A549 (cell line): ENCODE data around the gene SLC9A3.

Experiments used
- CHD2 ChIP-seq: fragments of 150-350 bp; IDR thresholded peaks from 2 replicates; pipeline ENCODE4 v1.6.1; 2014; ENCODE audit warnings: low read length; ENCODE audit not compliant: partially characterized antibody
- CHD4 ChIP-seq: fragments of 200-600 bp; sonication (generic); IDR thresholded peaks from 2 replicates; pipeline ENCODE4 v1.6.1; 2016; ENCODE audit warnings: antibody characterized with exemption, mild to moderate bottlenecking, borderline replicate concordance
- FOSL2 ChIP-seq, 2 experiments: fragments of 450-650 bp in 1 of 2; fragments of >200 bp in 1 of 2; sonication (Bioruptor Twin) in 1 of 2; formaldehyde crosslinking; IDR thresholded peaks; 2 replicates each; pipeline versions ENCODE4 v1.5.0 to v1.6.1; 2016 to 2020; ENCODE audit warnings: mild to moderate bottlenecking in 1 of 2, moderate library complexity in 1 of 2
- HOXB13 ChIP-seq: fragments of 250-450 bp; sonication (Bioruptor Pico); IDR thresholded peaks from 2 replicates; pipeline ENCODE4 v1.5.0; 2020; ENCODE audit warnings: low read depth, mild to moderate bottlenecking, moderate library complexity
- HOXB5 ChIP-seq: fragments of 250-450 bp; sonication (Bioruptor Pico); IDR thresholded peaks from 2 replicates; pipeline ENCODE4 v1.5.0; 2020; ENCODE audit warnings: mild to moderate bottlenecking, moderate library complexity
- MAZ ChIP-seq: fragments of 150-350 bp; IDR thresholded peaks from 2 replicates; pipeline ENCODE4 v1.6.1; 2014; ENCODE audit warnings: antibody characterized with exemption, low read depth, low read length, borderline replicate concordance
- NPAS2 ChIP-seq: fragments of 250-450 bp; sonication (Bioruptor Pico); IDR thresholded peaks from 2 replicates; pipeline ENCODE4 v1.8.0; 2022; ENCODE audit warnings: mild to moderate bottlenecking, moderate library complexity, borderline replicate concordance
- POLR2A ChIP-seq: IDR thresholded peaks from 2 replicates; pipeline ENCODE4 v1.6.1; 2012; ENCODE audit warnings: mild to moderate bottlenecking, low read length
- RCOR1 ChIP-seq: fragments of 150-350 bp; IDR thresholded peaks from 2 replicates; pipeline ENCODE4 v1.6.1; 2014; ENCODE audit warnings: antibody characterized with exemption, low read length, low read depth
- RFX5 ChIP-seq: fragments of 450-650 bp; IDR thresholded peaks from 2 replicates; pipeline ENCODE4 v1.7.1; 2014; ENCODE audit warnings: antibody characterized with exemption, mild to moderate bottlenecking, moderate library complexity
- ZFP36 ChIP-seq: fragments of 450-650 bp; IDR thresholded peaks from 2 replicates; pipeline ENCODE4 v1.6.1; 2014; ENCODE audit warnings: borderline replicate concordance; ENCODE audit not compliant: partially characterized antibody
- TF ChIP-seq, protein P1 (sequence below): fragments of >200 bp; sonication (Bioruptor Twin); formaldehyde crosslinking; IDR thresholded peaks from 3 replicates; pipeline ENCODE4 v1.5.1; 2016
- TF ChIP-seq, protein P2 (sequence below): fragments of 200-600 bp; sonication (generic); IDR thresholded peaks from 2 replicates; pipeline ENCODE4 v1.6.1; 2016; ENCODE audit warnings: antibody characterized with exemption, mild to moderate bottlenecking, moderate library complexity
- TF ChIP-seq, protein P3 (sequence below): fragments of 450-650 bp; IDR thresholded peaks from 2 replicates; pipeline ENCODE4 v1.6.1; 2014; ENCODE audit warnings: antibody characterized with exemption

DNA sequence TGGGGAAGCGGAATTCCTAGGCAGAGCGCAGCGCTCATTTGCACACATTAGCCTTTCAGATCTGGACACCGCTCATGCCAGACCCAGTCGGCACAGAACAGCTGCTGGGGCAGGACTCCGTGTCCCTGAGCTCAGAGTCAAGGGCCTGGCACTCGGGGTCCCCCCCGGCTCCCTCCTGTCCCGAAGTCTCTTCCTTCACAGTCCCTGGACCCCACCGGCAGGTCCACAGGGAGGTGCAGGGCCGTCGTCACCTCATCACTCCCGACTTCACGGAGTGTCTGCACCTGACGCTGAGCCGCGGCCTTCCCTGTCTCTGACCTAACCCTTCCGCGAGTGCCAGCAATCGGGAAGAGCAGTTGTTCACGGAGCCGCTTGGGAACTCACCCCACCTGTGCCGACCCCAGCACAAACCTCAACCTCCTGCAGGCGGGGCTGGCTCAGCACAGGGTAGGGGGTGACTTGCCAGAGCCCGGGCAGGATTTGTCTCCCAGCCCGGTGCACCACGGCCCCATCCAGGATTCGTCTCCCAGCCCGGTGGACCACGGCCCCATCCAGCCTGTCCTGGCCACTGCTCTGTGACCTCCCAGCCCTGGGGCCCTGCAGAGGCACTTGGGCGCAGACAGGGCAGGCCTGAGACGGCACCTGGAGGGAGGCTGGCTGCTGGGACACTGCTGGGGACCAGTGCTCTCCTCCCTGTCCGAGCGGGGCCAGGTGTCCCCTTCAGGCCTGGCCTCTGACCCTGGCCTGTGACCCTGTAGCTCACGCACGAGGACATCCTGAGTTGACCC is 9.9 kb upstream of the SLC9A3 start:
- no peak for TF ChIP-seq CHD2
- TF ChIP-seq, protein P1, sequence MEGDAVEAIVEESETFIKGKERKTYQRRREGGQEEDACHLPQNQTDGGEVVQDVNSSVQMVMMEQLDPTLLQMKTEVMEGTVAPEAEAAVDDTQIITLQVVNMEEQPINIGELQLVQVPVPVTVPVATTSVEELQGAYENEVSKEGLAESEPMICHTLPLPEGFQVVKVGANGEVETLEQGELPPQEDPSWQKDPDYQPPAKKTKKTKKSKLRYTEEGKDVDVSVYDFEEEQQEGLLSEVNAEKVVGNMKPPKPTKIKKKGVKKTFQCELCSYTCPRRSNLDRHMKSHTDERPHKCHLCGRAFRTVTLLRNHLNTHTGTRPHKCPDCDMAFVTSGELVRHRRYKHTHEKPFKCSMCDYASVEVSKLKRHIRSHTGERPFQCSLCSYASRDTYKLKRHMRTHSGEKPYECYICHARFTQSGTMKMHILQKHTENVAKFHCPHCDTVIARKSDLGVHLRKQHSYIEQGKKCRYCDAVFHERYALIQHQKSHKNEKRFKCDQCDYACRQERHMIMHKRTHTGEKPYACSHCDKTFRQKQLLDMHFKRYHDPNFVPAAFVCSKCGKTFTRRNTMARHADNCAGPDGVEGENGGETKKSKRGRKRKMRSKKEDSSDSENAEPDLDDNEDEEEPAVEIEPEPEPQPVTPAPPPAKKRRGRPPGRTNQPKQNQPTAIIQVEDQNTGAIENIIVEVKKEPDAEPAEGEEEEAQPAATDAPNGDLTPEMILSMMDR, result no peak
- no peak for TF ChIP-seq POLR2A
- TF ChIP-seq FOSL2 (IDR thresholded peaks at IDR 0.05), result no peak
- TF ChIP-seq FOSL2 (CRISPR knock-in tag; IDR thresholded peaks at IDR 0.05), result no peak
- no peak for TF ChIP-seq ZFP36
- TF ChIP-seq, protein P2, sequence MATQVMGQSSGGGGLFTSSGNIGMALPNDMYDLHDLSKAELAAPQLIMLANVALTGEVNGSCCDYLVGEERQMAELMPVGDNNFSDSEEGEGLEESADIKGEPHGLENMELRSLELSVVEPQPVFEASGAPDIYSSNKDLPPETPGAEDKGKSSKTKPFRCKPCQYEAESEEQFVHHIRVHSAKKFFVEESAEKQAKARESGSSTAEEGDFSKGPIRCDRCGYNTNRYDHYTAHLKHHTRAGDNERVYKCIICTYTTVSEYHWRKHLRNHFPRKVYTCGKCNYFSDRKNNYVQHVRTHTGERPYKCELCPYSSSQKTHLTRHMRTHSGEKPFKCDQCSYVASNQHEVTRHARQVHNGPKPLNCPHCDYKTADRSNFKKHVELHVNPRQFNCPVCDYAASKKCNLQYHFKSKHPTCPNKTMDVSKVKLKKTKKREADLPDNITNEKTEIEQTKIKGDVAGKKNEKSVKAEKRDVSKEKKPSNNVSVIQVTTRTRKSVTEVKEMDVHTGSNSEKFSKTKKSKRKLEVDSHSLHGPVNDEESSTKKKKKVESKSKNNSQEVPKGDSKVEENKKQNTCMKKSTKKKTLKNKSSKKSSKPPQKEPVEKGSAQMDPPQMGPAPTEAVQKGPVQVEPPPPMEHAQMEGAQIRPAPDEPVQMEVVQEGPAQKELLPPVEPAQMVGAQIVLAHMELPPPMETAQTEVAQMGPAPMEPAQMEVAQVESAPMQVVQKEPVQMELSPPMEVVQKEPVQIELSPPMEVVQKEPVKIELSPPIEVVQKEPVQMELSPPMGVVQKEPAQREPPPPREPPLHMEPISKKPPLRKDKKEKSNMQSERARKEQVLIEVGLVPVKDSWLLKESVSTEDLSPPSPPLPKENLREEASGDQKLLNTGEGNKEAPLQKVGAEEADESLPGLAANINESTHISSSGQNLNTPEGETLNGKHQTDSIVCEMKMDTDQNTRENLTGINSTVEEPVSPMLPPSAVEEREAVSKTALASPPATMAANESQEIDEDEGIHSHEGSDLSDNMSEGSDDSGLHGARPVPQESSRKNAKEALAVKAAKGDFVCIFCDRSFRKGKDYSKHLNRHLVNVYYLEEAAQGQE, result no peak
- TF ChIP-seq, protein P3, sequence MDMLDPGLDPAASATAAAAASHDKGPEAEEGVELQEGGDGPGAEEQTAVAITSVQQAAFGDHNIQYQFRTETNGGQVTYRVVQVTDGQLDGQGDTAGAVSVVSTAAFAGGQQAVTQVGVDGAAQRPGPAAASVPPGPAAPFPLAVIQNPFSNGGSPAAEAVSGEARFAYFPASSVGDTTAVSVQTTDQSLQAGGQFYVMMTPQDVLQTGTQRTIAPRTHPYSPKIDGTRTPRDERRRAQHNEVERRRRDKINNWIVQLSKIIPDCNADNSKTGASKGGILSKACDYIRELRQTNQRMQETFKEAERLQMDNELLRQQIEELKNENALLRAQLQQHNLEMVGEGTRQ, result no peak
- no peak for TF ChIP-seq CHD4
- TF ChIP-seq RFX5, result no peak
- no peak for TF ChIP-seq RCOR1
- no peak for TF ChIP-seq MAZ
- no peak for TF ChIP-seq HOXB13 (CRISPR knock-in tag)
- TF ChIP-seq NPAS2 (CRISPR knock-in tag), result no peak
- TF ChIP-seq HOXB5, result no peak
